HG02678 (cell line): ENCODE data around the gene SLC5A6.
"Not testable (repeated sequence)": the region's sequence is repeated elsewhere in the genome, so short reads cannot be mapped to it uniquely, and the experiment has no call there.

Experiments
- ATAC-seq: cut with Tn5 transposase; IDR thresholded peaks from one replicate; pipeline ENCODE4 v1.9.1; 2021; ENCODE audit warnings: mild to moderate bottlenecking, moderate library complexity; ENCODE audit not compliant: unreplicated experiment

Gene SLC5A6

GRCh38 chr2:27208486-27209050 lies 3.5 kb downstream of the SLC5A6 start:
- ATAC-seq = no peak

- ATAC-seq = no peak
Observed at GRCh38 chr2:27206346-27206745, 5.7 kb downstream of the SLC5A6 start.

GRCh38 chr2:27205206-27205605 lies 6.9 kb downstream of the SLC5A6 start:
- ATAC-seq = no peak

- ATAC-seq = no peak
Observed at GRCh38 chr2:27204566-27204965, 7.5 kb downstream of the SLC5A6 start.

- ATAC-seq = no peak
Observed at GRCh38 chr2:27203741-27204140, 8.3 kb downstream of the SLC5A6 start.

- ATAC-seq = no peak
Observed at GRCh38 chr2:27202854-27203253, 9.2 kb downstream of the SLC5A6 start.

- no peak for ATAC-seq
Observed at GRCh38 chr2:27201675-27202074, 10.4 kb downstream of the SLC5A6 start.

- no peak for ATAC-seq
Observed at GRCh38 chr2:27199241-27199640, 12.8 kb downstream of the SLC5A6 start.

- ATAC-seq = no peak
Observed at GRCh38 chr2:27198627-27199026, 13.4 kb downstream of the SLC5A6 start.

- not testable (repeated sequence) for ATAC-seq
Observed at GRCh38 chr2:27198068-27198467, 14.0 kb downstream of the SLC5A6 start.

- not testable (repeated sequence) for ATAC-seq
Observed at GRCh38 chr2:27195799-27196198, 16.3 kb downstream of the SLC5A6 start.

GRCh38 chr2:27194538-27195354 lies 17.3 kb downstream of the SLC5A6 start:
- ATAC-seq = no peak

GRCh38 chr2:27191070-27191829 lies 20.8 kb downstream of the SLC5A6 start:
- no peak for ATAC-seq

- no peak for ATAC-seq
Observed at GRCh38 chr2:27189989-27190388, 22.1 kb downstream of the SLC5A6 start.

- ATAC-seq = no peak
Observed at GRCh38 chr2:27186613-27187345, 25.3 kb downstream of the SLC5A6 start.

GRCh38 chr2:27185331-27186026 lies 26.6 kb downstream of the SLC5A6 start:
- ATAC-seq = no peak

- ATAC-seq = no peak
Observed at GRCh38 chr2:27184115-27184514, 28.0 kb downstream of the SLC5A6 start.

- ATAC-seq = no peak
Observed at GRCh38 chr2:27182346-27182745, 29.7 kb downstream of the SLC5A6 start.

GRCh38 chr2:27179344-27180000 lies 32.6 kb downstream of the SLC5A6 start:
- no peak for ATAC-seq

GRCh38 chr2:27178469-27178868 lies 33.6 kb downstream of the SLC5A6 start:
- no peak for ATAC-seq
